H1 (cell line): ENCODE data around the gene EEIG1. TPM values are rescaled to one million over a fixed set of nuclear protein-coding genes. Genes with fewer than 3 reads are reported as not detected.

Source experiments
- CTCF ChIA-PET: fragments of 300-600 bp; sonication (Branson Sonifier 250); formaldehyde crosslinking; loops from one replicate; lab custom pipeline; 2021; ENCODE audit not compliant: partially characterized antibody; lab: Charles Lee
- POLR2A ChIA-PET: fragments of 300-600 bp; sonication (Branson Sonifier 250); formaldehyde crosslinking; loops from one replicate; lab custom pipeline; 2021; ENCODE audit warnings: inconsistent platforms; ENCODE audit not compliant: partially characterized antibody; lab: Charles Lee
- DNase-seq, 2 experiments: peaks; one replicate each; pipeline versions ENCODE4 v3.0.0 to v3.0.0-alpha.2; 2010 to 2022; ENCODE audit warnings: low spot score in 2 of 2, low read depth in 1 of 2, mixed read lengths in 1 of 2
- FAIRE-seq: peaks from 2 replicates; lab custom pipeline; 2011; peaks lifted over from hg19 to GRCh38; lab: Jason Lieb, UNC
- H2AFZ ChIP-seq: 2 replicates; pipeline ENCODE4 v1.8.1; 2012; ENCODE audit warnings: low read length, inconsistent platforms
- H2AK5ac ChIP-seq: 2 replicates; pipeline ENCODE4 v1.6.1; 2013; ENCODE audit warnings: low read depth, low read length
- H2BK120ac ChIP-seq: replicated peaks from 2 replicates; pipeline ENCODE3; 2013; ENCODE audit warnings: low read depth, low read length, inconsistent platforms
- H2BK12ac ChIP-seq: 2 replicates; pipeline ENCODE4 v1.6.1; 2013; ENCODE audit warnings: low read depth, low read length
- H2BK15ac ChIP-seq: 2 replicates; pipeline ENCODE4 v1.6.1; 2013; ENCODE audit warnings: low read length
- H2BK20ac ChIP-seq: 2 replicates; pipeline ENCODE4 v1.6.1; 2013; ENCODE audit warnings: low read length
- H2BK5ac ChIP-seq: 2 replicates; pipeline ENCODE4 v1.6.1; 2013; ENCODE audit warnings: low read depth, low read length
- H3K14ac ChIP-seq: 2 replicates; pipeline ENCODE4 v1.6.1; 2013; ENCODE audit warnings: inconsistent platforms; ENCODE audit not compliant: insufficient read length
- H3K18ac ChIP-seq: 2 replicates; pipeline ENCODE4 v1.6.1; 2013; ENCODE audit warnings: low read length; ENCODE audit errors: extremely low read depth
- H3K23ac ChIP-seq: 2 replicates; pipeline ENCODE4 v1.6.1; 2013; ENCODE audit warnings: inconsistent platforms; ENCODE audit not compliant: insufficient read length
- H3K23me2 ChIP-seq: 2 replicates; pipeline ENCODE4 v1.6.1; 2013; ENCODE audit warnings: low read depth, low read length
- H3K27ac ChIP-seq: 2 replicates; pipeline ENCODE4 v1.6.1; 2011; ENCODE audit warnings: low read depth, low read length, inconsistent platforms
- H3K27me3 ChIP-seq, 4 experiments: replicated peaks in 1 of 4; 1 replicate in 1 of 4; 2 replicates in 3 of 4; pipeline versions ENCODE4 v1.6.1 to v1.8.1; 2011 to 2013; ENCODE audit warnings: low read length in 3 of 4, mild to moderate bottlenecking in 3 of 4, inconsistent platforms in 2 of 4, mixed read lengths in 2 of 4, moderate library complexity in 1 of 4; ENCODE audit not compliant: control insufficient read depth in 3 of 4, insufficient read depth in 3 of 4; ENCODE audit errors: extremely low read depth in 1 of 4
- H3K36me3 ChIP-seq, 4 experiments: 2 replicates each; pipeline versions ENCODE4 v1.6.1 to v1.8.1; 2011 to 2013; ENCODE audit warnings: mild to moderate bottlenecking in 4 of 4, low read length in 3 of 4, moderate library complexity in 2 of 4, control low read depth in 1 of 4, inconsistent platforms in 1 of 4; ENCODE audit not compliant: insufficient read depth in 4 of 4, control insufficient read depth in 2 of 4
- H3K4ac ChIP-seq: replicated peaks from 2 replicates; pipeline ENCODE3; 2013; ENCODE audit warnings: low read length, low read depth, mixed read lengths, inconsistent platforms; ENCODE audit not compliant: insufficient read length
- H3K4me1 ChIP-seq, 4 experiments: replicated peaks in 1 of 4; 1 replicate in 1 of 4; 2 replicates in 3 of 4; pipeline versions ENCODE4 v1.6.1 to v1.8.1; 2011 to 2013; ENCODE audit warnings: low read length in 3 of 4, inconsistent platforms in 2 of 4, mixed read lengths in 1 of 4; ENCODE audit not compliant: insufficient read depth in 4 of 4, control insufficient read depth in 3 of 4
- H3K4me2 ChIP-seq, 2 experiments: 2 replicates each; pipeline versions ENCODE4 v1.6.1 to v1.8.1; 2011 to 2013; ENCODE audit warnings: low read depth in 2 of 2, low read length in 2 of 2, control low read depth in 1 of 2, inconsistent platforms in 1 of 2, mild to moderate bottlenecking in 1 of 2; ENCODE audit not compliant: insufficient read depth in 1 of 2
- H3K4me3 ChIP-seq, 4 experiments: fragments of 200-600, 300-600 bp in 1 of 4; sonication (generic), shearing (Covaris generic), sonication (Bioruptor Twin) in 1 of 4; 2 replicates each; pipeline versions ENCODE4 v1.5.1 to v1.8.1; 2011 to 2016; ENCODE audit warnings: low read length in 4 of 4, low read depth in 3 of 4, control low read depth in 2 of 4, inconsistent platforms in 2 of 4, mild to moderate bottlenecking in 2 of 4, mixed read lengths in 1 of 4, moderate library complexity in 1 of 4; ENCODE audit not compliant: insufficient read depth in 2 of 4; ENCODE audit errors: extremely low read depth in 1 of 4
- H3K56ac ChIP-seq: replicated peaks from 2 replicates; pipeline ENCODE3; 2013; ENCODE audit warnings: low read depth, mild to moderate bottlenecking, mixed read lengths, low read length, inconsistent platforms; ENCODE audit not compliant: insufficient read length
- H3K79me1 ChIP-seq: 2 replicates; pipeline ENCODE4 v1.6.1; 2013; ENCODE audit warnings: low read depth, low read length, control low read depth
- H3K79me2 ChIP-seq, 2 experiments: 2 replicates each; pipeline versions ENCODE4 v1.6.1 to v1.8.1; 2012 to 2013; ENCODE audit warnings: low read length in 2 of 2, mild to moderate bottlenecking in 2 of 2, inconsistent platforms in 1 of 2; ENCODE audit not compliant: insufficient read depth in 2 of 2, control insufficient read depth in 1 of 2
- H3K9ac ChIP-seq, 4 experiments: replicated peaks in 1 of 4; 1 replicate in 1 of 4; 2 replicates in 3 of 4; pipeline versions ENCODE4 v1.6.1 to v1.8.1; 2011 to 2013; ENCODE audit warnings: low read depth in 3 of 4, low read length in 3 of 4, control low read depth in 2 of 4, mild to moderate bottlenecking in 2 of 4, moderate library complexity in 2 of 4, inconsistent platforms in 1 of 4; ENCODE audit errors: extremely low read depth in 1 of 4
- H3K9me3 ChIP-seq, 2 experiments: 2 replicates each; pipeline versions ENCODE4 v1.6.1 to v1.8.1; 2012 to 2013; ENCODE audit warnings: mild to moderate bottlenecking in 2 of 2, moderate library complexity in 2 of 2, control low read depth in 1 of 2, inconsistent platforms in 1 of 2, low read depth in 1 of 2, low read length in 1 of 2, mixed read lengths in 1 of 2; ENCODE audit not compliant: insufficient read depth in 2 of 2
- H4K20me1 ChIP-seq, 2 experiments: replicated peaks in 1 of 2; 2 replicates each; pipeline versions ENCODE3 to v1.8.1; 2011 to 2013; ENCODE audit warnings: inconsistent platforms in 2 of 2, low read length in 2 of 2, mild to moderate bottlenecking in 1 of 2; ENCODE audit not compliant: insufficient read depth in 2 of 2, control insufficient read depth in 1 of 2
- H4K5ac ChIP-seq: 2 replicates; pipeline ENCODE4 v1.6.1; 2013; ENCODE audit warnings: low read length, low read depth, mixed read lengths, inconsistent platforms; ENCODE audit not compliant: insufficient read length
- H4K8ac ChIP-seq: 2 replicates; pipeline ENCODE4 v1.8.0; 2013; ENCODE audit warnings: mild to moderate bottlenecking, moderate library complexity, low read length, inconsistent platforms; ENCODE audit not compliant: insufficient read depth; ENCODE audit errors: extremely low read depth
- H4K91ac ChIP-seq: replicated peaks from 2 replicates; pipeline ENCODE3; 2013; ENCODE audit warnings: low read length, mixed read lengths, inconsistent platforms; ENCODE audit not compliant: insufficient read length
- BRCA1 ChIP-seq: IDR thresholded peaks from 2 replicates; pipeline ENCODE4 v1.6.1; 2012; ENCODE audit warnings: low read depth, low read length, improper control_type of control experiment
- CREB1 ChIP-seq: IDR thresholded peaks from 2 replicates; pipeline ENCODE4 v1.6.1; 2012; ENCODE audit warnings: inconsistent platforms
- JUND ChIP-seq: IDR thresholded peaks from 2 replicates; pipeline ENCODE4 v1.6.1; 2011; ENCODE audit warnings: mild to moderate bottlenecking, improper control_type of control experiment, low read length
- MAFK ChIP-seq: IDR thresholded peaks from 2 replicates; pipeline ENCODE4 v1.6.1; 2012; ENCODE audit warnings: low read depth, mild to moderate bottlenecking, improper control_type of control experiment, low read length
- SIN3A ChIP-seq, 2 experiments: IDR thresholded peaks in 1 of 2; conservative IDR thresholded peaks in 1 of 2; 2 replicates each; pipeline ENCODE4 v1.6.1; 2011 to 2012; ENCODE audit warnings: low read length in 2 of 2, improper control_type of control experiment in 1 of 2, low read depth in 1 of 2, mild to moderate bottlenecking in 1 of 2
- SUZ12 ChIP-seq: fragments of 200-600 bp; sonication (generic); IDR thresholded peaks from 2 replicates; pipeline ENCODE4 v1.6.1; 2012; ENCODE audit warnings: mild to moderate bottlenecking, inconsistent platforms, low read length, moderate library complexity, mixed read lengths
- WGBS, 2 experiments: shearing (Covaris generic) in 1 of 2; methylation state at CpG; one replicate each; pipeline versions ENCODE4 v1.1.6 to v1.1.7; 2013 to 2015; ENCODE audit warnings: low lambda C conversion rate in 2 of 2, mixed read lengths in 2 of 2, inconsistent platforms in 1 of 2, low coverage in 1 of 2, missing lambda C conversion rate in 1 of 2; ENCODE audit not compliant: insufficient replicate concordance in 2 of 2, insufficient coverage in 1 of 2, insufficient read length in 1 of 2; ENCODE audit errors: extremely low coverage in 1 of 2, missing lambda C conversion rate in 1 of 2; 5-methylcytosine and 5-hydroxymethylcytosine counted together
- polyA plus RNA-seq, 7 experiments: library from polyadenylated mRNA; depleted of rRNA in 3 of 7; stranded (reverse) in 5 of 7; unstranded in 2 of 7; fragments of >200 nt in 5 of 7; fragments of 200-250 nt in 2 of 7; gene quantifications; 1 replicate in 5 of 7; 2 replicates in 1 of 7; 4 replicates in 1 of 7; pipeline versions ENCODE4 v1.2.1 to v1.2.3, GENCODE V29; 2011 to 2013; ENCODE audit warnings: missing spikeins in 2 of 7, mixed read lengths in 2 of 7
- total RNA-seq: library from RNA; stranded (reverse); fragmentation: NEBNext Ultra II Directional; extraction: Animal tissue kit (Norgen Biotek cat#: 25700); gene quantifications from 2 replicates; pipeline ENCODE4 v1.2.1, GENCODE V29; 2021
- TF ChIP-seq, protein P1 (sequence below): IDR thresholded peaks from 2 replicates; pipeline ENCODE4 v1.6.1; 2012; ENCODE audit warnings: inconsistent platforms
- TF ChIP-seq, protein P2 (sequence below), 3 experiments: IDR thresholded peaks; 1 replicate in 2 of 3; 2 replicates in 1 of 3; pipeline versions ENCODE4 v1.5.1 to v1.6.1; 2011; ENCODE audit warnings: low read length in 3 of 3, mild to moderate bottlenecking in 3 of 3, inconsistent platforms in 2 of 3, low read depth in 1 of 3, moderate library complexity in 1 of 3; ENCODE audit not compliant: insufficient read depth in 1 of 3; ENCODE audit errors: control extremely low read depth in 1 of 3

The EEIG1 gene
- total and polyA plus RNA-seq, 2 of the 8 experiments (the other 6 are each of a cell fraction or from before 2014, with no cell fraction given), result 29.8 to 50.8 TPM

DNA sequence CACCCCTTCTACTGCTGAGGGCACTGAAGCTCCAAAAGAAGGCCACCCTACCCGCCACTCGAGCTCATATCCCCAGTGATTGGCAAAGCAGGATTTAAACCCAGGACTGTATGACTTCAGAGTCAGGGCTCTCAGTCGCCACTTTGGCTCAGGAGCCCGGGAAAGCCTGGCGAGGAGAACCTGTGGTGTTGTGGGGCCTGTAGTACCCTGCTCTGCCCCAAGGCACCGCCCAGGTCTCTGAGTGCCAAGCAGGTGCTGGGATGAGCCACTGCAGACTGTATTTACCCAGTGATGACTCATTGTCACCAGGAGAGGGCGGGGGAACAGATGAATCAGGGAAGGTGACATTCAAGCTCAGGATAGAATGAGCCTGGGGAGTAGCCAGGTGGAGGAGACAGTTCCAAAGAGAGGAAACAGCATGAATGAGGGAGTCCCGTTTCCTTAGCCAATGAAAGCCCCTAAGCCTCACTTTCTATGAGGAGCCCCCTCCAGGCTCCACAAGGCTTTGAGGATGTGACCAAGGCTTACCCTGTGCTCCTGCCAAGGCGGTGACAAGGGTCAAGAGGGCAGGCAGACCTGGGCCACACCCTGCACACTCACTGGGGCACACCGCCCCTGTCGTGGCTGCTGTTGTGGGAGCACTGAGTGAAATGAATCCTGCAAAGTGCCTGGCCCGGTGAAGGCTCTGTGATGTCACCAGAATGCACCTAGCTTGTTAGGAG, 25.3 kb downstream of the EEIG1 start:
- Histone ChIP-seq H2BK120ac (no peak overlapping the region), H2BK20ac (no peak overlapping the region), H3K36me3 (peaks cover 0 to 2% (median 0%) of the 10 kb centered on the region in 4 experiments; a peak in 2 of 8 replicates), H3K23me2 (no peaks in the 10 kb centered on the region), H4K5ac (no peak overlapping the region), H3K4ac (no peak overlapping the region), H2BK5ac (peak overlapping the region; percentile 39; the same call in 1 of the 2 replicates), H3K4me2 (no peak overlapping the region), H3K4me3 (no peak overlapping the region), H3K14ac (no peak overlapping the region), H3K9ac (no peak overlapping the region), H2BK12ac (0 out of 2 replicates have a peak overlapping the region, but pooled peaks have one; percentile 19), H3K79me2 (peaks cover 0 to 84% of the 10 kb centered on the region in 2 experiments; a peak in 2 of 4 replicates), H4K20me1 (peaks cover 27 to 28% of the 10 kb centered on the region in 2 experiments), H3K56ac (no peak overlapping the region), H3K27ac (0 out of 2 replicates have a peak overlapping the region, but pooled peaks have one; percentile 12), H3K27me3 (no peaks in the 10 kb centered on the region), H4K91ac (no peak overlapping the region), H3K18ac (no peak overlapping the region), H3K4me1 (peaks cover 0 to 11% (median 8%) of the 10 kb centered on the region in 4 experiments; a peak in 5 of 7 replicates), H2AFZ (no peak overlapping the region), H2AK5ac (0 out of 2 replicates have a peak overlapping the region, but pooled peaks have one; percentile 1), H3K23ac (no peak overlapping the region), H4K8ac (no peak overlapping the region), H2BK15ac (peak overlapping the region; percentile 97; the same call in 1 of the 2 replicates), H3K79me1 (peaks cover 26% of the 10 kb centered on the region), H3K9me3 (no peaks in the 10 kb centered on the region)
- DNase-seq, result peak in 1 of 2 experiments; percentile 75
- peak; percentile 52 for FAIRE-seq
- WGBS, 2 experiments, result 54% methylated on average over 12 of the region's 12 CpGs; no CpG with 5 or more reads in 1 of the 2 experiments
- CTCF ChIA-PET, result interaction anchor here (0.6 to 35.5 kb wide), 35 partner anchors 8 to 414 kb away, joined by 3 to 825 read pairs (median 4); partner anchors contain the start of genes EEIG1, NAIF1 and PIP5KL1
- POLR2A ChIA-PET, result interaction anchor here (0.8 to 2.1 kb wide), 5 partner anchors 8 to 94 kb away, joined by 3 to 9 read pairs (median 4); partner anchors contain the start of gene DPM2
- TF ChIP-seq, protein P1, sequence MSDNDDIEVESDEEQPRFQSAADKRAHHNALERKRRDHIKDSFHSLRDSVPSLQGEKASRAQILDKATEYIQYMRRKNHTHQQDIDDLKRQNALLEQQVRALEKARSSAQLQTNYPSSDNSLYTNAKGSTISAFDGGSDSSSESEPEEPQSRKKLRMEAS, result peak; percentile 36; the same call in 1 of the 2 replicates
- TF ChIP-seq JUND (peak; percentile 97), BRCA1 (no peak), CREB1 (peak; percentile 58), SUZ12 (no peak), SIN3A (conservative IDR thresholded peaks at IDR 0.05 in 1 of 2, IDR thresholded peaks at IDR 0.05 in 1 of 2; ENCODE audit: low read depth in 1 of 2, low read length in 2 of 2) (peak in 1 of 2 experiments; percentile 68; a peak in 1 of 4 replicates), MAFK (peak; percentile 5; the same call in 1 of the 2 replicates)
- TF ChIP-seq, protein P2, sequence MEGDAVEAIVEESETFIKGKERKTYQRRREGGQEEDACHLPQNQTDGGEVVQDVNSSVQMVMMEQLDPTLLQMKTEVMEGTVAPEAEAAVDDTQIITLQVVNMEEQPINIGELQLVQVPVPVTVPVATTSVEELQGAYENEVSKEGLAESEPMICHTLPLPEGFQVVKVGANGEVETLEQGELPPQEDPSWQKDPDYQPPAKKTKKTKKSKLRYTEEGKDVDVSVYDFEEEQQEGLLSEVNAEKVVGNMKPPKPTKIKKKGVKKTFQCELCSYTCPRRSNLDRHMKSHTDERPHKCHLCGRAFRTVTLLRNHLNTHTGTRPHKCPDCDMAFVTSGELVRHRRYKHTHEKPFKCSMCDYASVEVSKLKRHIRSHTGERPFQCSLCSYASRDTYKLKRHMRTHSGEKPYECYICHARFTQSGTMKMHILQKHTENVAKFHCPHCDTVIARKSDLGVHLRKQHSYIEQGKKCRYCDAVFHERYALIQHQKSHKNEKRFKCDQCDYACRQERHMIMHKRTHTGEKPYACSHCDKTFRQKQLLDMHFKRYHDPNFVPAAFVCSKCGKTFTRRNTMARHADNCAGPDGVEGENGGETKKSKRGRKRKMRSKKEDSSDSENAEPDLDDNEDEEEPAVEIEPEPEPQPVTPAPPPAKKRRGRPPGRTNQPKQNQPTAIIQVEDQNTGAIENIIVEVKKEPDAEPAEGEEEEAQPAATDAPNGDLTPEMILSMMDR (IDR thresholded peaks at IDR 0.05; ENCODE audit: control extremely low read depth in 1 of 3, insufficient read depth in 1 of 3, low read depth in 1 of 3, low read length in 3 of 3), result peak in 2 of 3 experiments; percentile 86 to 92; a peak in 3 of 4 replicates
